ENCODE data around the gene CNTD1. TPM values are rescaled to one million over a fixed set of nuclear protein-coding genes. Genes with fewer than 3 reads are reported as not detected.
A peak's percentile ranks its signal among the peaks of the same experiment; 100 is the strongest.

Gene CNTD1
- total and polyA plus RNA-seq, 2 experiments from 2014 or later: 0.71 TPM; not detected in 1

DNA sequence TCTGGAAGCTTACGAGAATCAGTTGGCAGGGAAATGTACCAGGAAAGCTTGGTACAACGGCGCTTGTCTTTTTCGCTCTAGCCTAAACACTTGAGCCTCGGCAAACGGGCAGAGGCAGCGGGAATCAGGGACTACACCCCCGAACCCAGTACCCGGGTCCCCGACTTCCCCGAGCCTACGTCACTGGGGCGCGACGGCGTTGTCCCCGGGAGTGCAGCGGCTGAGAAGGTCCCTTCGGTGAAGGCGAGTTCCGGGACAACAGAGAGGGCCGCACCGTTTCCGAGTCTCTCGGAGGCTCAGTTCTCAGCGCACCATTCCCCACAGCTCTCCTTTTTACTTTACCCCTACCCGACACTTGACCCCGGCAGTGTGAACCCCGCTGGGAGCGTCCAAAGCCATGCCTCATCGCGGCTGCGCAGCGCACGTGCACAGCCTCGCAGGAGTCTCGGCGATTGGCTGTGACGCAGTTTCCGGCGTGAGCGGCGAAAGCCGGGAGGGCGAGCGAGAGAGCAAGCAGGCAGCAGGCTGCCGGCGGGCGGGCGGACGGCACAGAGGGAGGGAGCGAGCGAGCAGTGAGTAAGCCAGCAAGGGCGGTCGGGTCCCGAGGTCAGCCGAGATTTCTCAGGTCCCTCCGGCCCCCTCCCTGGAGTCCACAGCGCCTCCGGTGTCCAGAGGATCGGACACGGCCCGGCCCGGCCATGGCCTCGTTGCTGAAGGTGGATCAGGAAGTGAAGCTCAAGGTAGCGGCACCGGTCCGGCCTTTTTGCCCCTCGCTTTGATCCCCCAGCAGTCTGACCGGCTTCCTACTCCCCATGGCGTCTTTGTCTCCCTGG, 34.5 kb downstream of the CNTD1 start, which contains the start of gene PSME3:
PSME3 (plus strand) TSS at position 464 of the 833 bp plus-strand sequence; CDS start at position 699, 235 bp downstream.
- H3K79me2 ChIP-seq (ENCODE audit: insufficient read depth): peaks cover 59% of the 10 kb centered on the region
- no peaks in the 10 kb centered on the region for H4K20me1 ChIP-seq (ENCODE audit: insufficient read depth)
- TF ChIP-seq EZH2 (IDR thresholded peaks at IDR 0.05; ENCODE audit: insufficient read depth, poor library complexity, severe bottlenecking): no peak
- TF ChIP-seq EZH2phosphoT487 (IDR thresholded peaks at IDR 0.05; ENCODE audit: insufficient read depth, low read depth): no peak
- H3K27ac ChIP-seq: peak within 1 kb of the TSS; percentile 79
- 1% methylated on average over 59 to 67 of the region's 71 CpGs for WGBS, 2 experiments (ENCODE audit: low coverage in 1 of 2, low lambda C conversion rate in 2 of 2, missing lambda C conversion rate in 2 of 2)
- H3K4me1 ChIP-seq (ENCODE audit: insufficient read depth): peaks cover 17% of the 10 kb centered on the region
- peak within 1 kb of the TSS; percentile 94 for H3K4me3 ChIP-seq
- H3K36me3 ChIP-seq (ENCODE audit: low read depth): peaks cover 6% of the 10 kb centered on the region
- no peaks in the 10 kb centered on the region for H3K9me3 ChIP-seq (ENCODE audit: low read depth)
- H3F3A ChIP-seq (ENCODE audit: insufficient read depth): no peaks in the 10 kb centered on the region
- H3K4me2 ChIP-seq (ENCODE audit: unreplicated experiment): peak within 1 kb of the TSS; percentile 99
- peak within 1 kb of the TSS; percentile 97 for H3K9ac ChIP-seq
- DNase-seq: peak; percentile 97
- peak within 1 kb of the TSS; percentile 98 for H2AFZ ChIP-seq
- H3K9me2 ChIP-seq (ENCODE audit: insufficient read depth): no peaks in the 10 kb centered on the region
- H3K27me3 ChIP-seq (replicated peaks; ENCODE audit: insufficient read depth): no peaks in the 10 kb centered on the region
- in situ Hi-C loops (cut with MboI): no loop called here

DNA sequence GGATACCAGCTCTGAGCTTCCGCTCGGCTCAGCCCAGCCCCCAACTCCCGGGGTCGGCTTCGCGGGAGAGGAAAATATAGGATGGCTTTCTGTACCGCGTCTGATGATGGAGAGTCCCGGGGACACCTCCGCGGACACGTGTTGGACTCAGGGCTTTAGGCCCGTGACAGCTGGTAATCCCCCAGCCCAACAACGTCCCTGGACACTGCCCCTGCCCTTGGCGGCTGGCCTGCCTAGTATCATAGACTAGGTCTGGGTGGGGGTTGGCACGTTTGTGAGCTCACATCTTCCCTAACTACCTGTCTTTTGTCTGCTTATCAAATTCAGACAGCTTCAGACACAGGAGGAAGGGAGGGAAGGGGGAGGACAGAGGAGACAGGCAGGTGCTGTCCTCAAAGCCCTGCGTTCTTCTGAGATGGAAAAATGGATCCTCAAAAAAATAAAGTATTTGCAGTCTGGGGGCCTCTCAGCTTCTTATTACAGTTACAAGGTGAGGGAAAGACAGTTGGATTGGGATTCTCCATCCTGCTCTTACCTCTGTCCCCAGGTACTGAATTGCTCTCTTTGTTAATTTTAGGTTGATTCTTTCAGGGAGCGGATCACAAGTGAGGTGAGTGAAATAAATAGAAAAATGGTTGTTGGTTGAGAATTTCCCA, 35.2 kb downstream of the CNTD1 start:
- Histone ChIP-seq H3K79me2 (ENCODE audit: insufficient read depth) (peaks cover 66% of the 10 kb centered on the region), H3K4me2 (ENCODE audit: unreplicated experiment) (peak overlapping the region; percentile 99), H3K36me3 (ENCODE audit: low read depth) (peaks cover 12% of the 10 kb centered on the region), H4K20me1 (ENCODE audit: insufficient read depth) (no peaks in the 10 kb centered on the region), H2AFZ (peak overlapping the region; percentile 98), H3K9me2 (ENCODE audit: insufficient read depth) (no peaks in the 10 kb centered on the region), H3K4me1 (ENCODE audit: insufficient read depth) (peaks cover 17% of the 10 kb centered on the region), H3K9me3 (ENCODE audit: low read depth) (no peaks in the 10 kb centered on the region), H3K4me3 (peak overlapping the region; percentile 94), H3K27ac (peak overlapping the region; percentile 79), H3K9ac (peak overlapping the region; percentile 97), H3K27me3 (replicated peaks; ENCODE audit: insufficient read depth) (no peaks in the 10 kb centered on the region), H3F3A (ENCODE audit: insufficient read depth) (peaks cover 5% of the 10 kb centered on the region; the same call in 1 of the 2 replicates)
- DNase-seq: peak; percentile 46
- TF ChIP-seq EZH2phosphoT487 (IDR thresholded peaks at IDR 0.05; ENCODE audit: insufficient read depth, low read depth): no peak
- TF ChIP-seq EZH2 (IDR thresholded peaks at IDR 0.05; ENCODE audit: insufficient read depth, poor library complexity, severe bottlenecking): no peak
- WGBS, 2 experiments (ENCODE audit: low coverage in 1 of 2, low lambda C conversion rate in 2 of 2, missing lambda C conversion rate in 2 of 2): 10 to 11% methylated on average over 16 to 18 of the region's 18 CpGs
- in situ Hi-C loops (cut with MboI): no loop called here

DNA sequence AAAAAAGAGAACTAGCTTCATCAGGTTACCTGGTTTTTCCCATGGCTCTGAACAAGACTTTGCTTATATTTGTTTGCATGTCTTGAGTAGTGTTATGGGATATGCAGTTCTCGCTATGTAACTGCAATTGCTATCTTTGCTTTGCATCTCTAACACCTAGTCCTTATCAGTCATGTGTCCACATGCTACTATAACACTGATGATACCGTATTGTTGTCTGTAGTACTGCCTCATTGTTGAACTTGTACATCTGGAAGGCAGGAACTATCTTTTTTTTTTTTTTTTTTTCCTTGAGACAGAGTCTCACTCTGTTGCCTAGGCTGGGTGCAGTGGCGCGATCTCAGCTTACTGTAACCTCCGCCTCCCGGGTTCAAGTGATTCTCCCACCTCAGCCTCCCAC, 37.1 kb downstream of the CNTD1 start:
- TF ChIP-seq EZH2phosphoT487 (IDR thresholded peaks at IDR 0.05; ENCODE audit: insufficient read depth, low read depth): no peak
- Histone ChIP-seq H3K36me3 (ENCODE audit: low read depth) (peaks cover 30% of the 10 kb centered on the region), H3K4me3 (no peak overlapping the region), H3F3A (ENCODE audit: insufficient read depth) (peaks cover 16% of the 10 kb centered on the region), H3K9me2 (ENCODE audit: insufficient read depth) (no peaks in the 10 kb centered on the region), H3K4me2 (ENCODE audit: unreplicated experiment) (no peak overlapping the region), H3K27ac (no peak overlapping the region; the same call in 1 of the 2 replicates), H2AFZ (no peak overlapping the region), H3K27me3 (replicated peaks; ENCODE audit: insufficient read depth) (no peaks in the 10 kb centered on the region), H4K20me1 (ENCODE audit: insufficient read depth) (no peaks in the 10 kb centered on the region), H3K4me1 (ENCODE audit: insufficient read depth) (peaks cover 17% of the 10 kb centered on the region), H3K9me3 (ENCODE audit: low read depth) (no peaks in the 10 kb centered on the region), H3K9ac (no peak overlapping the region), H3K79me2 (ENCODE audit: insufficient read depth) (peaks cover 71% of the 10 kb centered on the region)
- in situ Hi-C loops (cut with MboI): no loop called here
- 88 to 89% methylated on average over 6 of the region's 6 CpGs for WGBS, 2 experiments (ENCODE audit: low coverage in 1 of 2, low lambda C conversion rate in 2 of 2, missing lambda C conversion rate in 2 of 2)
- no peak for DNase-seq

DNA sequence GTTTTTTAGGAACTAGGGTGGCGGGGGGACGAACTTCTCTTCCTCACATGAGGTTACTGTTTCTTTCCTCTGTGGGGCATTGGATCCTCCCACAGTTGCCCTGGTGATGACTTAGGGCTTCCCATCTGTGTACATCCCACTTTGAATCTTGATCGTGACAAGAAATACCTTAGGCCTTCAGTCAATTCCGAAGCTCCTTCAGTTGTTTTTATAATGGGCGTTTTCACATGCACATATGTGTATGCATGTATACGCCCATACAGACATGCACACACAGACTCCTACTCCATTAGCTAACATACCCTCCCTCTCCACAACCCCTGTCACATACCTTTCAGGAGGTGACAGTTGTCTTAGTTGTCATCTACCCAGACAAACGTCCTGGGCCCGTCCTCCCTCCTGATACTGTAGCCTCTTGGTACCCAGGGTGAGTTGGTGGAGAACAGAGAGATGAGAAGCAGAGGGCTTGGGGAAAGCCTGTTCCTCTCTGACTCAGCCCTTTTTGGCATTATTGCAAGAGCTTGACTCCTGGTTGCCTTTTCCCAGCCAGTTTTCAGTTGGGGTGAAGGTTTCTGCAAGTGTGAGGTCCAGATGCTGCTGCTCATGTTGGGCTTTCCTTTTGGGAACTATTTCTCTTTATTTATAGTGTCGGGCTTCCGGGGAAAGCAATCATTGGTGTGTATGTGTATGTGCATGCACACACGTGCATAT, 43.5 kb downstream of the CNTD1 start:
- WGBS, 2 experiments (ENCODE audit: low coverage in 1 of 2, low lambda C conversion rate in 2 of 2, missing lambda C conversion rate in 2 of 2): 71 to 75% methylated on average over 11 of the region's 11 CpGs
- Histone ChIP-seq H3K27me3 (replicated peaks; ENCODE audit: insufficient read depth) (no peaks in the 10 kb centered on the region), H3K9me3 (ENCODE audit: low read depth) (no peaks in the 10 kb centered on the region), H3K27ac (no peak overlapping the region), H3K36me3 (ENCODE audit: low read depth) (peaks cover 49% of the 10 kb centered on the region), H3K4me3 (no peak overlapping the region), H3K9me2 (ENCODE audit: insufficient read depth) (no peaks in the 10 kb centered on the region), H3K4me2 (ENCODE audit: unreplicated experiment) (no peak overlapping the region), H3K9ac (no peak overlapping the region), H3K4me1 (ENCODE audit: insufficient read depth) (peaks cover 11% of the 10 kb centered on the region), H3K79me2 (ENCODE audit: insufficient read depth) (peaks cover 21% of the 10 kb centered on the region), H4K20me1 (ENCODE audit: insufficient read depth) (no peaks in the 10 kb centered on the region), H2AFZ (no peak overlapping the region), H3F3A (ENCODE audit: insufficient read depth) (peaks cover 48% of the 10 kb centered on the region)
- DNase-seq: peak; percentile 63
- no peak for TF ChIP-seq EZH2phosphoT487 (IDR thresholded peaks at IDR 0.05; ENCODE audit: insufficient read depth, low read depth)
- in situ Hi-C loops (cut with MboI): loop anchor here (5.0 kb wide), 1 partner anchor 90 kb away; no protein-coding TSS in a partner anchor
